Right atrium auricular region (tissue), 2 donors: Measurements from ENCODE around the gene C10orf53. TPM values are rescaled to one million over a fixed set of nuclear protein-coding genes. Genes with fewer than 3 reads are reported as not detected.

ENCODE experiments used
- DNase-seq: peaks from one replicate; pipeline ENCODE4 v3.0.0-alpha.2; 2019; ENCODE audit warnings: low spot score
- H3K27ac ChIP-seq, 2 donors: fragments of 200-600 bp; sonication (generic); 1 replicate in 1 of 2; 2 replicates in 1 of 2; pipeline ENCODE4 v1.5.1; 2016 to 2019
- H3K27me3 ChIP-seq, 2 donors: fragments of 200-600 bp; sonication (generic); one replicate each; pipeline versions ENCODE4 v1.5.1 to v1.6.0; 2017 to 2019
- H3K36me3 ChIP-seq: fragments of 200-600 bp; sonication (generic); one replicate; pipeline ENCODE4 v1.5.1; 2016
- H3K4me1 ChIP-seq, 2 donors: fragments of 200-600 bp; sonication (generic); one replicate each; pipeline versions ENCODE4 v1.5.1 to v1.6.0; 2017 to 2019
- H3K4me3 ChIP-seq, 2 donors: fragments of 200-600 bp; sonication (generic); 1 replicate in 1 of 2; 2 replicates in 1 of 2; pipeline ENCODE4 v1.5.1; 2017 to 2019; ENCODE audit warnings: mild to moderate bottlenecking in 1 of 2, moderate library complexity in 1 of 2
- H3K9me3 ChIP-seq, 2 donors: fragments of 200-600 bp; sonication (generic); one replicate each; pipeline ENCODE4 v1.5.1; 2019
- CTCF ChIP-seq, 2 donors: fragments of 200-600 bp; sonication (generic); IDR thresholded peaks; one replicate each; pipeline ENCODE4 v1.5.1; 2019; ENCODE audit warnings: antibody characterized with exemption in 2 of 2
- total RNA-seq, 2 donors: library from RNA; depleted of rRNA; stranded (reverse); fragments of >200 nt; gene quantifications; one replicate each; pipeline ENCODE4 v1.1.0, GENCODE V29; 2016

The C10orf53 gene
- total RNA-seq, 2 donors from 2014 or later: not detected

- H3K9me3 ChIP-seq: no peaks in the 10 kb centered on the region
- H3K27me3 ChIP-seq: no peaks in the 10 kb centered on the region
- no peak for DNase-seq
- H3K27ac ChIP-seq: no peak overlapping the region
- H3K36me3 ChIP-seq: no peaks in the 10 kb centered on the region
- no peaks in the 10 kb centered on the region for H3K4me1 ChIP-seq
- no peak for TF ChIP-seq CTCF (IDR thresholded peaks at IDR 0.05)
- H3K4me3 ChIP-seq: no peak overlapping the region
Measured at GRCh38 chr10:49742683-49743463, 63.4 kb downstream of the C10orf53 start.

- Histone ChIP-seq H3K4me1 (no peaks in the 10 kb centered on the region), H3K27me3 (no peaks in the 10 kb centered on the region), H3K36me3 (no peaks in the 10 kb centered on the region), H3K27ac (no peak overlapping the region), H3K9me3 (no peaks in the 10 kb centered on the region), H3K4me3 (no peak overlapping the region)
- peak; percentile 48 for DNase-seq
- no peak for TF ChIP-seq CTCF (IDR thresholded peaks at IDR 0.05)
Measured at GRCh38 chr10:49743464-49744075, 64.1 kb downstream of the C10orf53 start.

GRCh38 chr10:49744091-49744685 lies 64.7 kb downstream of the C10orf53 start:
- H3K9me3 ChIP-seq: no peaks in the 10 kb centered on the region
- no peak for DNase-seq
- H3K4me3 ChIP-seq: no peak overlapping the region
- H3K4me1 ChIP-seq: no peaks in the 10 kb centered on the region
- H3K27me3 ChIP-seq: no peaks in the 10 kb centered on the region
- TF ChIP-seq CTCF (IDR thresholded peaks at IDR 0.05): no peak
- no peak overlapping the region for H3K27ac ChIP-seq
- no peaks in the 10 kb centered on the region for H3K36me3 ChIP-seq

GRCh38 chr10:49744924-49745605 lies 65.6 kb downstream of the C10orf53 start:
- peak; percentile 53 for DNase-seq
- H3K27me3 ChIP-seq: no peaks in the 10 kb centered on the region

GRCh38 chr10:49745756-49746155 lies 66.3 kb downstream of the C10orf53 start:
- Histone ChIP-seq H3K9me3 (no peaks in the 10 kb centered on the region), H3K4me1 (no peaks in the 10 kb centered on the region), H3K27me3 (no peaks in the 10 kb centered on the region), H3K36me3 (no peaks in the 10 kb centered on the region), H3K4me3 (no peak overlapping the region), H3K27ac (no peak overlapping the region)
- TF ChIP-seq CTCF (IDR thresholded peaks at IDR 0.05): no peak
- DNase-seq: no peak

More at GRCh38 chr10:49744924-49745605, 65.6 kb downstream of the C10orf53 start:
- Histone ChIP-seq H3K36me3 (no peaks in the 10 kb centered on the region), H3K9me3 (no peaks in the 10 kb centered on the region), H3K4me3 (no peak overlapping the region), H3K4me1 (no peaks in the 10 kb centered on the region), H3K27ac (no peak overlapping the region)
- TF ChIP-seq CTCF (IDR thresholded peaks at IDR 0.05): no peak
